ENCODE data around the gene MAS1. TPM values are rescaled to one million over a fixed set of nuclear protein-coding genes. Genes with fewer than 3 reads are reported as not detected.
"Not testable (repeated sequence)": the region's sequence is repeated elsewhere in the genome, so short reads cannot be mapped to it uniquely, and the experiment has no call there.

MAS1 gene
- total RNA-seq (under 1 TPM in 5 of 10 donors, not detected in 5; 0.02 to 0.04 (median 0.02) TPM), polyA plus RNA-seq (not detected)
- long read RNA-seq, donor 1, result 0 reads
- long read RNA-seq, donor 2, result 0 reads
- long read RNA-seq, donor 3, result 0 reads

DNA sequence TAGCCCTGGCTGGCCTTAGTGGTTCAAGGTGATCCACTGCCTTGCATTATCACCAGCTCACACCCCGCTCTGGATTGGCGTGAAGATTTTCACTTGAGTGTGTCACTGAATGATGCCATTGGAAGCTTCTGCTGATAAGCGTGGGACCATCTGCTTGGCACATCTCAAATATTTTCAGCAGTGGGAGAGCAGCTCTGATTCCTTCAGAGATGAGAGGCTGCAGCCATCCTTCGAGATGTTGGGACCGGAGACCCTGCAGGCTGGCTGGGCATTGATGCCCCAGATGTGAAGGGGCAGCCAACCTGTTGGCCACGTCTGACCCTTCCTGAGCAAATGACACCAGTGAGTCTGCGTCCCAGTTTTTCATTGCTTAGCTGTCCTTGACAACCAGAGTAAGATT, at the start of gene MAS1:
MAS1 (plus strand) TSS at position 197 of the 400 bp plus-strand sequence. CDS start 15,968 bp downstream, outside the sequence.
- 75 to 83% methylated on average over 7 of the region's 7 CpGs for WGBS, 2 donors
- TF ChIP-seq, protein P1, sequence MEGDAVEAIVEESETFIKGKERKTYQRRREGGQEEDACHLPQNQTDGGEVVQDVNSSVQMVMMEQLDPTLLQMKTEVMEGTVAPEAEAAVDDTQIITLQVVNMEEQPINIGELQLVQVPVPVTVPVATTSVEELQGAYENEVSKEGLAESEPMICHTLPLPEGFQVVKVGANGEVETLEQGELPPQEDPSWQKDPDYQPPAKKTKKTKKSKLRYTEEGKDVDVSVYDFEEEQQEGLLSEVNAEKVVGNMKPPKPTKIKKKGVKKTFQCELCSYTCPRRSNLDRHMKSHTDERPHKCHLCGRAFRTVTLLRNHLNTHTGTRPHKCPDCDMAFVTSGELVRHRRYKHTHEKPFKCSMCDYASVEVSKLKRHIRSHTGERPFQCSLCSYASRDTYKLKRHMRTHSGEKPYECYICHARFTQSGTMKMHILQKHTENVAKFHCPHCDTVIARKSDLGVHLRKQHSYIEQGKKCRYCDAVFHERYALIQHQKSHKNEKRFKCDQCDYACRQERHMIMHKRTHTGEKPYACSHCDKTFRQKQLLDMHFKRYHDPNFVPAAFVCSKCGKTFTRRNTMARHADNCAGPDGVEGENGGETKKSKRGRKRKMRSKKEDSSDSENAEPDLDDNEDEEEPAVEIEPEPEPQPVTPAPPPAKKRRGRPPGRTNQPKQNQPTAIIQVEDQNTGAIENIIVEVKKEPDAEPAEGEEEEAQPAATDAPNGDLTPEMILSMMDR (IDR thresholded peaks at IDR 0.05), result no peak
- H3K36me3 ChIP-seq, result no peaks in the 10 kb centered on the region
- intact Hi-C loops (cut with DNase I), result loop anchor here in 1 of 10 donors (10.0 kb wide), 1 partner anchor 1636 kb away; no protein-coding TSS in a partner anchor
- no peak within 1 kb of the TSS for H3K4me3 ChIP-seq
- DNase-seq (no peak), ATAC-seq (no peak)
- H3K9me3 ChIP-seq, result no peaks in the 10 kb centered on the region
- no peaks in the 10 kb centered on the region for H3K4me1 ChIP-seq
- H3K27ac ChIP-seq, result no peak within 1 kb of the TSS
- peaks cover 0 to 60% (median 22%) of the 10 kb centered on the region in 7 donors for H3K27me3 ChIP-seq

DNA sequence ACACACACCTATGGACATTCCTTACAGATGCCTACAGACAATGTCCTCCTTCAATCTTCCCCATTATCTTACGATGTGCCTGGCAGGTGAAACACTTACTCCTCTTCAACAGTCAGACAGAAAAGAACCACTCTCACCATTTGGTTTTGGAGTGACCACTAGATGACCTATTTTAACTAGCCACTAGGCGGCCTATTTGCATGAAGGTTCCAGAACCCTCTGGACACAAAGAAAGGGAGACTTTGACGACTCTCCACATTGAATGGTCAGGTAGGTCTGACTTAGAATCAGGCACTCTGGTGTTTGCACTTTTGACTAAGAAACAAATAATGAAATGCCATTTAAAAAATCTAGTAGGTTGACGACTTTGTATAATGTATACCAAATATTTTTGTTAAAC, 48.8 kb upstream of the MAS1 start:
- WGBS, 2 donors, result 77 to 78% methylated on average over 4 of the region's 4 CpGs
- ATAC-seq (no peak), DNase-seq (no peak)
- intact Hi-C loops (cut with DNase I), result no loop called here
- no peak overlapping the region for H3K27ac ChIP-seq
- H3K36me3 ChIP-seq, result no peaks in the 10 kb centered on the region
- peaks cover 0 to 5% (median 0%) of the 10 kb centered on the region in 9 donors for H3K4me1 ChIP-seq
- no peaks in the 10 kb centered on the region for H3K9me3 ChIP-seq
- TF ChIP-seq, protein P1 (IDR thresholded peaks at IDR 0.05), result peak in 5 of 9 donors; percentile 8 to 23 (median 11)
- no peaks in the 10 kb centered on the region for H3K27me3 ChIP-seq
- H3K4me3 ChIP-seq, result no peak overlapping the region

DNA sequence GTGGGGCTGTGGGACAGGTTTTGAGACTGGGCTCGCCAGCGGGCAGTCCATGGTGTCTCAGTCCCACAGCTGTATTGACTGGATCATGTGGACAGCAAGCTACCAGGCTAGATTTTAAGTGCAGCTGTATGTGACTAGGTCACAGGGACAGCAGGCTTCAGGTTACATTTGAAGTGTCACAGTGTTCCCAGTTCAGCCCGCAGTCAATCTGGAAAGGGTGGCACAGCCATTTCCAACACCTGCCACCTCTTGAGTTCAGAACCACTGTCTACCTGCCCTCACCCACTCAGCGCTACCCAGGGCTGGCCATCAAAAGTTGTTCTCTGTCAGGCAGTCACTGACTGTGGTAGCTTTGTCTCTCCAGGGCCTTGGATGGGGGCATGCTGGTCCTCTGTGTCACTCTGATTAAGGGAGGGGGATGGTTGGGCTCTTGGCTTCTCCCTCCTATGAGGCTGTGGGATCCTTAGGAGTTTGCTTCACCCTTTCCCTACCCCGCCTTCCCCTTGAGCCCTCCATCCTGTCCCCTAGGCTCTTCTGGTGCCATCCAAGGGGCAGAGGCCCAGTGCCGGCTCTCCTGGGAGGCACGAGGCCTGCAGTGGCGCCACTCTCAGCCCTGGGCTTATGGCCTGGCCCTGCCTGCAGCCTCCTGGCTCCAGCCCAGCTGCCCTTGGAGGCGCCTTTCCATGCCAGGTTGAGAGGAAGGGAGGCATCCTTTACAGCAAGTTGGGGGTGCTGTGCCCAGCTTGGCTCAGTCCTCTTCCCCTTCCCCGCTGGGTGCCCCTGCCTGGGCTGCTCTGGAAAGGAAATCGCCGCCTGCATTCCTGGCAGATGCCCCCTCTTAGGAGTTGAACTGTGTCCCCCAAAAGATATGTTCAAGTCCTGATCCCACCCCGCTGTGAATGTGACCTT, 45.8 kb upstream of the MAS1 start:
- 78 to 79% methylated on average over 13 of the region's 13 CpGs for WGBS, 2 donors
- peaks cover 0 to 12% (median 0%) of the 10 kb centered on the region in 11 donors for H3K9me3 ChIP-seq
- H3K36me3 ChIP-seq, result no peaks in the 10 kb centered on the region
- no peak overlapping the region for H3K4me3 ChIP-seq
- no peaks in the 10 kb centered on the region for H3K4me1 ChIP-seq
- no peaks in the 10 kb centered on the region for H3K27me3 ChIP-seq
- DNase-seq (no peak), ATAC-seq (peak in 1 of 8 donors; percentile 22)
- H3K27ac ChIP-seq, result no peak overlapping the region
- TF ChIP-seq, protein P1 (IDR thresholded peaks at IDR 0.05), result no peak
- intact Hi-C loops (cut with DNase I), result no loop called here

DNA sequence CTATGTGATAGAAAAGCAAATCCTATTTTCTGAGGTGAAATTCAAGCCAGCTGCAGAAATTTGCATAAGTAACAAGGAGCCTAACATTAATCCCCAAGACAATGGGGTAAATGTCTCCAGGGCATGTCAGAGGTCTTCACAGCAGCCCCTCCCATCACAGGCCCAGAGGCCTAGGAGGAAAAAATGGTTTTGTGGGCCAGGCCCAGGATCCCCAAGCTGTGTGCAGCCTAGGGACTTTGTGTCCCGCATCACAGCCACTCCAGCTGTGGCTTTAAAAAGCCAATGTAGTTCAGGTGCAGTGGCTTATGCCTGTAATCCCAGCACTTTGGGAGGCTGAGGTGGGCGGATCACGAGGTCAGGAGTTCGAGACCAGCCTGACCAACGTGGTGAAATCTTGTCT, 42.2 kb upstream of the MAS1 start:
- DNase-seq; H3K27me3 ChIP-seq; H3K4me3 ChIP-seq; H3K4me1 ChIP-seq; H3K36me3 ChIP-seq; ATAC-seq; H3K27ac ChIP-seq; intact Hi-C loops (cut with DNase I): not testable (repeated sequence)
- peaks cover 0 to 12% (median 0%) of the 10 kb centered on the region in 11 donors for H3K9me3 ChIP-seq
- WGBS, 2 donors, result 84 to 91% methylated on average over 5 of the region's 5 CpGs

DNA sequence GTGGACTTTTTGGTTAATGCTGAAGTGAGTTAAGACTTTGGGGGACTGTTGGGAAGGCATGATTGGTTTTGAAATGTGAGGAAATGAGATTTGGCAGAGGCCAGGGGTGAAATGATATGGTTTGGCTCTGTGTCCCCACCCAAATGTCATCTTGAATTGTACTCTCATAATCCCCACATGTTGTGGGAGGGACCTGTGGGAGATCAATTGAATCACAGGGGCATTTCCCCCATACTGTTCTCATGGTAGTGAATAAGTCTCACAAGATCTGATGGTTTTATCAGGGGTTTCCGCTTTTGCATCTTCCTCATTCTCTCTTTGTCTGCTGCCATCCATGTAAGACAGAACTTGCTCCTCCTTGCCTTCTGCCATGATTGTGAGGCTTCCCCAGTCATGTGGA, 40.9 kb upstream of the MAS1 start:
- intact Hi-C loops (cut with DNase I), result loop anchor here in 2 of 10 donors (10.0 kb wide), 2 partner anchors 155 to 185 kb away; partner anchors contain the start of gene SOD2 (in 1 of the 2)
- not testable (repeated sequence) for H3K4me3 ChIP-seq, ATAC-seq, DNase-seq, H3K27me3 ChIP-seq, H3K27ac ChIP-seq, H3K36me3 ChIP-seq
- Histone ChIP-seq H3K9me3 (peaks cover 0 to 12% (median 0%) of the 10 kb centered on the region in 11 donors), H3K4me1 (peaks cover 0 to 14% (median 0%) of the 10 kb centered on the region in 9 donors)
- 85 to 91% methylated on average over 1 of the region's 1 CpG for WGBS, 2 donors

Data from heart right ventricle (tissue), 16 donors.